ENCODE measurements around the gene POLE4. TPM values are rescaled to one million over a fixed set of nuclear protein-coding genes. Genes with fewer than 3 reads are reported as not detected.

Gene POLE4
- total RNA-seq, 1 donor from 2014 or later = 59.8 TPM

DNA sequence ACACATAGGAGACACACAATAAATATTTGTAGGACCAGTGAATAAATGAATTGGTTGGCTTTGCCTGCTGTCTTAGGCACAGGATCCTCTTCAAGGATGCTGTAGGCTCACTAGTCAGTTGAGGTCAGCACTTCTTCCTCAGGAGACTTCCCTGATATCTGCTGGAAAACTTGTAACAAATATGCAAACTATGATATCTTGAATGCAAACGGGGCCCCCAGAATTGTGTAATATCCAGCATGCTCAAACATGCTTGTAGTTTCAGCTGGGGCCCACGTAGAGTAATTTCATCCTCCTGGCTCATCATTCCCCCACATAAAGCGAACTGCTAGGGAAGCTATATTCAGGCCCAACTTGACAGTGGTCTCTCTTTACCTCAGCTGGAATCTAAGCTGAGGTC, 43.6 kb downstream of the POLE4 start:
- DNase-seq (no peak), ATAC-seq (no peak)
- no peaks in the 10 kb centered on the region for H3K27me3 ChIP-seq
- intact Hi-C loops (cut with DNase I) = no loop called here
- no peaks in the 10 kb centered on the region for H3K4me1 ChIP-seq
- H3K4me3 ChIP-seq = no peak overlapping the region
- H3K9me3 ChIP-seq = no peaks in the 10 kb centered on the region
- TF ChIP-seq, protein P1, sequence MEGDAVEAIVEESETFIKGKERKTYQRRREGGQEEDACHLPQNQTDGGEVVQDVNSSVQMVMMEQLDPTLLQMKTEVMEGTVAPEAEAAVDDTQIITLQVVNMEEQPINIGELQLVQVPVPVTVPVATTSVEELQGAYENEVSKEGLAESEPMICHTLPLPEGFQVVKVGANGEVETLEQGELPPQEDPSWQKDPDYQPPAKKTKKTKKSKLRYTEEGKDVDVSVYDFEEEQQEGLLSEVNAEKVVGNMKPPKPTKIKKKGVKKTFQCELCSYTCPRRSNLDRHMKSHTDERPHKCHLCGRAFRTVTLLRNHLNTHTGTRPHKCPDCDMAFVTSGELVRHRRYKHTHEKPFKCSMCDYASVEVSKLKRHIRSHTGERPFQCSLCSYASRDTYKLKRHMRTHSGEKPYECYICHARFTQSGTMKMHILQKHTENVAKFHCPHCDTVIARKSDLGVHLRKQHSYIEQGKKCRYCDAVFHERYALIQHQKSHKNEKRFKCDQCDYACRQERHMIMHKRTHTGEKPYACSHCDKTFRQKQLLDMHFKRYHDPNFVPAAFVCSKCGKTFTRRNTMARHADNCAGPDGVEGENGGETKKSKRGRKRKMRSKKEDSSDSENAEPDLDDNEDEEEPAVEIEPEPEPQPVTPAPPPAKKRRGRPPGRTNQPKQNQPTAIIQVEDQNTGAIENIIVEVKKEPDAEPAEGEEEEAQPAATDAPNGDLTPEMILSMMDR (IDR thresholded peaks at IDR 0.05) = no peak
- no peaks in the 10 kb centered on the region for H3K36me3 ChIP-seq
- no peak overlapping the region for H3K27ac ChIP-seq

DNA sequence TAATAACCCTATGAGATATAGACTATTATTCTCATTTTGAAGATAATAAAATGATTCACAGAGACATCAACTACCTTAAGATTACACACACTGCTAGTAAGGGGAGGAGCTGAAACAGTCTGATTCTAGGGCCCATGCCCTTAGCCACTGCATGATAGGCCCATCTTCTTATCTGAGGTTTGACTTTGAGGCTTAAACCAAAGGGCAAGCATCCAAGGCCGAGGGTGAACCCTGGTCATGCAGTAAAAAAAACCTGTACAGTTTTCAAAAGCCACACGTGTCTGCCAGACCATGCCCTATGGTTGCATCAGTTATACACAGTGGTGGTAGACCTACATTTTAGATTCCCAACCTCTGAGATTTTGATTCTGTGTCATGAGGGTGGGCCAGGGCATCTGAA, 44.8 kb downstream of the POLE4 start:
- no peaks in the 10 kb centered on the region for H3K4me1 ChIP-seq
- TF ChIP-seq, protein P1 (IDR thresholded peaks at IDR 0.05) = no peak
- intact Hi-C loops (cut with DNase I) = no loop called here
- no peaks in the 10 kb centered on the region for H3K9me3 ChIP-seq
- ATAC-seq = no peak
- no peak overlapping the region for H3K4me3 ChIP-seq
- H3K27ac ChIP-seq = no peak overlapping the region
- no peak for DNase-seq
- no peaks in the 10 kb centered on the region for H3K27me3 ChIP-seq
- no peaks in the 10 kb centered on the region for H3K36me3 ChIP-seq

DNA sequence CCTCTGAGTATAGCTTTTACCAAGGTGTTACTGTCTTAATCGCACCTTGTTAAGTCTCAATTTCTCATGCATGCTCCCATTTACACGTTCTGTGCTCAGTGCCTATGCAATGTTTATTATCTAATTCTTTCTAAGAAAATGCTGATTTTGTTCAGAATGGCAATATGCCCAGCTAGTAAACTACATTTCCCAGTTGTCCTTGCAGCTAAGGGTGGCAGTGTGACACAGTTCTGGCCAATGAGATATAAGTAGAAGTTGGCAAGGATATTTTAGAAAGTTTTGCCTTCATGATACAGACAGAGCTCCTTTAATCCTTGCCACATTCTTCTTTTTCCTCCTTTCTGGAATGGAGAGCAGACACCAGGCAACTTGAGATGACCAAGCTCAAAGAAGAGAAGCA, 45.3 kb downstream of the POLE4 start:
- H3K9me3 ChIP-seq = no peaks in the 10 kb centered on the region
- DNase-seq (no peak), ATAC-seq (no peak)
- H3K27me3 ChIP-seq = no peaks in the 10 kb centered on the region
- H3K27ac ChIP-seq = no peak overlapping the region
- H3K4me3 ChIP-seq = no peak overlapping the region
- intact Hi-C loops (cut with DNase I) = no loop called here
- H3K36me3 ChIP-seq = no peaks in the 10 kb centered on the region
- TF ChIP-seq, protein P1 (IDR thresholded peaks at IDR 0.05) = no peak
- H3K4me1 ChIP-seq = no peaks in the 10 kb centered on the region

DNA sequence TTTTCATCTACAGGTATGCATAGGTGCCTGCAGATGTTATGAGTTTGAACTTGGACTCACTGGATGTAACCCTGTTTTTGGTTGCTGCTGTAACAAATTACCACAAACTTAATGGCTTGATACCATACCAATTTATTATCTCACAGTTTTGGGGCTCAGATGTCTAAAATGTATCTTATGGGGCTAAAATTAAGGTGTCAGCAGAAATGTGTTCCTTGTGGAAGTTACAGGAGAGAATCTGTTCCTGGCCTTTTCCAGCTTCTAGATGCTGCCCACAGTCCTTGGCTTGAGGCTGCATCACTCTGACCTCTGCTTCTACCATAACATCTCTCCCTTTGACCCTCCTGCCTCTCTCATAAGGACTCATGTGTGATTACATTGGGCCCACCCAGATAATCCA, 47.6 kb downstream of the POLE4 start:
- Histone ChIP-seq H3K4me3 (no peak overlapping the region), H3K27me3 (no peaks in the 10 kb centered on the region), H3K27ac (no peak overlapping the region), H3K4me1 (no peaks in the 10 kb centered on the region), H3K9me3 (no peaks in the 10 kb centered on the region), H3K36me3 (no peaks in the 10 kb centered on the region)
- ATAC-seq (no peak), DNase-seq (no peak)
- TF ChIP-seq, protein P1 (IDR thresholded peaks at IDR 0.05) = no peak
- intact Hi-C loops (cut with DNase I) = no loop called here

DNA sequence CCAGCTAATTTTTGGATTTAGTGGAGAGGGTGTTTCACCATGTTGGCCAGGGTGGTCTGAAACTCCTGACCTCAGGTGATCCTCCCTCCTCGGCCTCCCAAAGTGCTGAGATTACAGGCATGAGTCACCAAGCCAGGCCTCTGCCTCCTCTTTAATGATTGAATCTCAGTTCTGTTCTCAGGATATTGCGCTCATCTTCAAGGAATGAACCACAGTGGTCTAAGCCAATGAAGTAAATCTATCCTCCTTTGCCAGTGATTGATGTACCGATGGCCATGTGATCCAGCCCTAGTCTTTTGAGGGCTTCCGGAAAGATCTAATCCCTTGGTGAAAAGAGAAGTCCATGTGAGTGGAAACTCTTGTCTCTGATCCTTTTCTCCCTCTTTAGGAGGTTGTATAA, 48.6 kb downstream of the POLE4 start:
- no peaks in the 10 kb centered on the region for H3K27me3 ChIP-seq
- ATAC-seq (no peak), DNase-seq (no peak)
- TF ChIP-seq, protein P1 (IDR thresholded peaks at IDR 0.05) = no peak
- H3K36me3 ChIP-seq = no peaks in the 10 kb centered on the region
- no peaks in the 10 kb centered on the region for H3K4me1 ChIP-seq
- no peak overlapping the region for H3K27ac ChIP-seq
- H3K4me3 ChIP-seq = no peak overlapping the region
- intact Hi-C loops (cut with DNase I) = no loop called here
- H3K9me3 ChIP-seq = no peaks in the 10 kb centered on the region

DNA sequence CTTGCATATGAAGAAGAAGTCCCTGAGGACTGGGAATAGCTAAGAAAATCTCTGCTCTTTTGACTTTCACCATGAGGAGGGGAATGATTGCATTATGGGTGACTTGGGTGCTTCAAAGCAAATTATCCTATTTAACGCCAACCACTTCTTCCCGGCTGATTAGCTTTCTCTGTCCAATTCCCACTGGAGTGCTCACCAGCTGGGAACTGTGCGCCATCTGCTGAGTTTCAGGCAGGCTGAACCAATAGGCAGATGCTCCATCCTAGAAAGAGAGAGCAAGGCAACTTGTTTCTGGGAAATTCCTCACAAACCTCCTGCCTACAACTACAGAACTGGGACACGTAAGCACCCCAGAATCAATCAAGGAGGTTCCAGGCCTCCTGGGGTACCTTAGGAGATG, 49.4 kb downstream of the POLE4 start:
- Histone ChIP-seq H3K4me3 (no peak overlapping the region), H3K9me3 (no peaks in the 10 kb centered on the region), H3K36me3 (no peaks in the 10 kb centered on the region), H3K27ac (no peak overlapping the region), H3K27me3 (no peaks in the 10 kb centered on the region), H3K4me1 (no peaks in the 10 kb centered on the region)
- DNase-seq = no peak
- TF ChIP-seq, protein P1 (IDR thresholded peaks at IDR 0.05) = no peak
- intact Hi-C loops (cut with DNase I) = no loop called here
- no peak for ATAC-seq

All from upper lobe of right lung (tissue), 1 donor.